HL-60 (cell line): ENCODE measurements around the gene SCUBE1.

Source experiments
- DNase-seq, 2 experiments: peaks; one replicate each; pipeline ENCODE4 v3.0.0-alpha.2; 2010 to 2020; ENCODE audit warnings: low read depth in 1 of 2, low spot score in 1 of 2
- H3K27ac ChIP-seq: fragments of 250-450 bp; sonication (Bioruptor Pico); replicated peaks from 2 replicates; pipeline ENCODE4 v1.5.1; 2020; ENCODE audit warnings: mild to moderate bottlenecking, moderate library complexity
- H3K27me3 ChIP-seq: fragments of 250-450 bp; sonication (Bioruptor Pico); 2 replicates; pipeline ENCODE4 v1.5.1; 2021; ENCODE audit warnings: mild to moderate bottlenecking, moderate library complexity; ENCODE audit not compliant: insufficient read depth, poor library complexity, severe bottlenecking
- H3K4me3 ChIP-seq: replicated peaks from 2 replicates; pipeline ENCODE4 v1.5.1; 2011; ENCODE audit warnings: mild to moderate bottlenecking, control low read depth, low read length; ENCODE audit not compliant: insufficient read depth
- CTCF ChIP-seq: IDR thresholded peaks from one replicate; pipeline ENCODE4 v1.5.1; 2011; ENCODE audit warnings: low read length, control low read depth, inconsistent platforms; ENCODE audit not compliant: insufficient read depth
- GABPA ChIP-seq: IDR thresholded peaks from 2 replicates; pipeline ENCODE4 v1.6.1; 2012; ENCODE audit warnings: low read depth
- POLR2AphosphoS5 ChIP-seq: IDR thresholded peaks from 2 replicates; pipeline ENCODE4 v1.6.1; 2012; ENCODE audit warnings: low read depth
- REST ChIP-seq: IDR thresholded peaks from 2 replicates; pipeline ENCODE4 v1.6.1; 2012; ENCODE audit warnings: low read depth; ENCODE audit not compliant: insufficient replicate concordance
- SPI1 ChIP-seq: IDR thresholded peaks from 2 replicates; pipeline ENCODE4 v1.6.1; 2012; ENCODE audit warnings: low read depth, mild to moderate bottlenecking, borderline replicate concordance

SCUBE1 gene

GRCh38 chr22:43267981-43268660, 75.1 kb downstream of the SCUBE1 start:
- TF ChIP-seq GABPA (no peak), POLR2AphosphoS5 (no peak), REST (no peak), CTCF (no peak), SPI1 (no peak)
- no peaks in the 10 kb centered on the region for H3K27me3 ChIP-seq
- no peak for DNase-seq
- H3K4me3 ChIP-seq = no peak overlapping the region
- no peak overlapping the region for H3K27ac ChIP-seq

- no peak overlapping the region for H3K4me3 ChIP-seq
- no peak overlapping the region for H3K27ac ChIP-seq
- DNase-seq = no peak
- no peaks in the 10 kb centered on the region for H3K27me3 ChIP-seq
- TF ChIP-seq REST (no peak), CTCF (no peak), POLR2AphosphoS5 (no peak), SPI1 (no peak), GABPA (no peak)
These were observed 75.7 kb downstream of the SCUBE1 start for GRCh38 chr22:43267332-43267980.

- no peaks in the 10 kb centered on the region for H3K27me3 ChIP-seq
- TF ChIP-seq SPI1 = no peak
- TF ChIP-seq POLR2AphosphoS5 = no peak
- no peak for DNase-seq
- no peak overlapping the region for H3K27ac ChIP-seq
- no peak overlapping the region for H3K4me3 ChIP-seq
These were observed 77.1 kb downstream of the SCUBE1 start for GRCh38 chr22:43266076-43266475.

- Histone ChIP-seq H3K4me3 (no peak overlapping the region), H3K27me3 (no peaks in the 10 kb centered on the region), H3K27ac (peak overlapping the region; percentile 54)
- DNase-seq = peak; percentile 92 to 93
- peak; percentile 93 for TF ChIP-seq POLR2AphosphoS5
- no peak for TF ChIP-seq CTCF
- peak; percentile 64; the same call in 1 of the 2 replicates for TF ChIP-seq SPI1
- TF ChIP-seq REST = no peak
- TF ChIP-seq GABPA = 0 out of 2 replicates have a peak, but pooled peaks have one; percentile 2
These were observed 79.3 kb downstream of the SCUBE1 start for GRCh38 chr22:43263645-43264514.
